Suprapubic skin (tissue), 4 donors: ENCODE results near the gene MCCC2. TPM values are rescaled to one million over a fixed set of nuclear protein-coding genes. Genes with fewer than 3 reads are reported as not detected.

Experiments used
- DNase-seq, 2 donors: peaks; one replicate each; pipeline ENCODE4 v3.0.0-alpha.2; 2019; ENCODE audit warnings: low spot score in 2 of 2
- H3K27ac ChIP-seq: fragments of 200-600 bp; sonication (generic); one replicate; pipeline ENCODE4 v1.5.1; 2019
- H3K27me3 ChIP-seq: fragments of 200-600 bp; sonication (generic); one replicate; pipeline ENCODE4 v1.5.1; 2019
- H3K36me3 ChIP-seq: fragments of 200-600 bp; sonication (generic); one replicate; pipeline ENCODE4 v1.5.1; 2019
- H3K4me1 ChIP-seq: fragments of 200-600 bp; sonication (generic); one replicate; pipeline ENCODE4 v1.5.1; 2019
- H3K4me3 ChIP-seq: fragments of 200-600 bp; sonication (generic); one replicate; pipeline ENCODE4 v1.5.1; 2019; ENCODE audit warnings: mild to moderate bottlenecking
- H3K9me3 ChIP-seq: fragments of 200-600 bp; sonication (generic); one replicate; pipeline ENCODE4 v1.5.1; 2019
- EP300 ChIP-seq: sonication (generic); formaldehyde crosslinking; IDR thresholded peaks from one replicate; pipeline ENCODE4 v1.6.1; 2017; ENCODE audit warnings: antibody characterized with exemption
- POLR2A ChIP-seq, 2 donors: fragments of 450-650 bp; IDR thresholded peaks; one replicate each; pipeline ENCODE4 v1.6.1; 2017; ENCODE audit warnings: antibody characterized with exemption in 2 of 2, mild to moderate bottlenecking in 2 of 2, moderate library complexity in 2 of 2
- POLR2AphosphoS5 ChIP-seq, 3 donors: sonication (generic); formaldehyde crosslinking; IDR thresholded peaks; one replicate each; pipeline ENCODE4 v1.6.1; 2017; ENCODE audit warnings: antibody characterized with exemption in 3 of 3
- WGBS: methylation state at CpG from one replicate; pipeline ENCODE4 v1.1.5; 2018; 5-methylcytosine and 5-hydroxymethylcytosine counted together
- total RNA-seq, 4 donors: library from RNA; depleted of rRNA; stranded (reverse); fragments of >200 nt; gene quantifications; one replicate each; pipeline ENCODE4 v1.1.0, GENCODE V29; 2016
- TF ChIP-seq, protein P1 (sequence below), 2 donors: fragments of 200-600 bp in 1 of 2; fragments of 450-650 bp in 1 of 2; sonication (generic) in 1 of 2; IDR thresholded peaks; one replicate each; pipeline ENCODE4 v1.5.1; 2016 to 2019; ENCODE audit warnings: antibody characterized with exemption in 2 of 2, mild to moderate bottlenecking in 1 of 2, moderate library complexity in 1 of 2

Gene MCCC2
- total RNA-seq, 4 donors from 2014 or later, result 21.4 to 50.0 (median 35.8) TPM

DNA sequence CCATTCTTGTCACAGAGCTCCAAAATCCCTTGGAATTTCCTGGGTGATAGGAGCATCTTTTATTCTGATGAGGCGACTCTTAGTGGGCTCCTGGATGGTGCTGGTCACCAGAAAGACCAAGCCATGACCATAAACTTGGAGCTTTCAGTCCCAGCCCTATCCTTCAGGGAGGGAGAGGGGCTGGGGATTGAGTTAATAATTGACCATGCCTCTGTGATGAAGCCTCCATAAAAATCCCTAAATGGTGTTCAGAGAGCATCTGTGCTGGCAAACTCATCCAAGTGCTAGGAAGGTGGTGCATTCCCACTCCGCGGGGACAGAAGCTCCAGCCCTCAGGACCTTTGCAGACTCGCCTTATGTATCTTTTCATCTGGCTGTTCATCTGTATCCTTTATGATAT, 28.7 kb downstream of the MCCC2 start:
- Histone ChIP-seq H3K27ac (no peak overlapping the region), H3K4me3 (no peak overlapping the region), H3K4me1 (no peaks in the 10 kb centered on the region), H3K36me3 (peaks cover 35% of the 10 kb centered on the region), H3K9me3 (no peaks in the 10 kb centered on the region), H3K27me3 (no peaks in the 10 kb centered on the region)
- TF ChIP-seq EP300 (no peak), POLR2A (IDR thresholded peaks at IDR 0.05) (no peak), POLR2AphosphoS5 (IDR thresholded peaks at IDR 0.05) (no peak)
- TF ChIP-seq, protein P1, sequence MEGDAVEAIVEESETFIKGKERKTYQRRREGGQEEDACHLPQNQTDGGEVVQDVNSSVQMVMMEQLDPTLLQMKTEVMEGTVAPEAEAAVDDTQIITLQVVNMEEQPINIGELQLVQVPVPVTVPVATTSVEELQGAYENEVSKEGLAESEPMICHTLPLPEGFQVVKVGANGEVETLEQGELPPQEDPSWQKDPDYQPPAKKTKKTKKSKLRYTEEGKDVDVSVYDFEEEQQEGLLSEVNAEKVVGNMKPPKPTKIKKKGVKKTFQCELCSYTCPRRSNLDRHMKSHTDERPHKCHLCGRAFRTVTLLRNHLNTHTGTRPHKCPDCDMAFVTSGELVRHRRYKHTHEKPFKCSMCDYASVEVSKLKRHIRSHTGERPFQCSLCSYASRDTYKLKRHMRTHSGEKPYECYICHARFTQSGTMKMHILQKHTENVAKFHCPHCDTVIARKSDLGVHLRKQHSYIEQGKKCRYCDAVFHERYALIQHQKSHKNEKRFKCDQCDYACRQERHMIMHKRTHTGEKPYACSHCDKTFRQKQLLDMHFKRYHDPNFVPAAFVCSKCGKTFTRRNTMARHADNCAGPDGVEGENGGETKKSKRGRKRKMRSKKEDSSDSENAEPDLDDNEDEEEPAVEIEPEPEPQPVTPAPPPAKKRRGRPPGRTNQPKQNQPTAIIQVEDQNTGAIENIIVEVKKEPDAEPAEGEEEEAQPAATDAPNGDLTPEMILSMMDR (IDR thresholded peaks at IDR 0.05), result no peak
- WGBS, result 97% methylated on average over 4 of the region's 4 CpGs
- DNase-seq, result no peak

DNA sequence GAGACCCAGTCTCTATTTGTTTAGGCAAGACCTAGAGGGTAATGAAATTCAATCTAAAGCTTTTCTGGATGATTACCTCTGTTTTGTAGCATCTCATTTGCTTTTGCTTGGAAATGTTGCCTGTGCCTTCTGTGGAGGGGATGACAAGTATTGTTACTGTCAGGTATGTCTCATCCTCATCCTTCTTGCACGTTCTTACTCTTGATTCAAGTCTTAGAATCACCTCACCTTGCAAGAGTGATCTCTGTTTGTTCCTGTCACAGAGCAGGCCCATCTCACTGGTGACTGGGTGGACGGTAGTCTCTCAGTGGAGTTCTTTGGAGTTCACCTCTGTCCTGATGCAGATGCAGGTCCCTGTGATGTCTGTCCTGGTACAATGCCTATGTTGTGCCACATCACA, 33.5 kb downstream of the MCCC2 start:
- H3K4me3 ChIP-seq, result no peak overlapping the region
- H3K27me3 ChIP-seq, result no peaks in the 10 kb centered on the region
- TF ChIP-seq POLR2A (IDR thresholded peaks at IDR 0.05) (no peak), POLR2AphosphoS5 (IDR thresholded peaks at IDR 0.05) (no peak), EP300 (no peak)
- TF ChIP-seq, protein P1 (IDR thresholded peaks at IDR 0.05), result no peak
- WGBS, result 97% methylated on average over 2 of the region's 2 CpGs
- H3K27ac ChIP-seq, result no peak overlapping the region
- no peak for DNase-seq
- no peaks in the 10 kb centered on the region for H3K9me3 ChIP-seq
- H3K4me1 ChIP-seq, result no peaks in the 10 kb centered on the region
- H3K36me3 ChIP-seq, result peaks cover 30% of the 10 kb centered on the region

DNA sequence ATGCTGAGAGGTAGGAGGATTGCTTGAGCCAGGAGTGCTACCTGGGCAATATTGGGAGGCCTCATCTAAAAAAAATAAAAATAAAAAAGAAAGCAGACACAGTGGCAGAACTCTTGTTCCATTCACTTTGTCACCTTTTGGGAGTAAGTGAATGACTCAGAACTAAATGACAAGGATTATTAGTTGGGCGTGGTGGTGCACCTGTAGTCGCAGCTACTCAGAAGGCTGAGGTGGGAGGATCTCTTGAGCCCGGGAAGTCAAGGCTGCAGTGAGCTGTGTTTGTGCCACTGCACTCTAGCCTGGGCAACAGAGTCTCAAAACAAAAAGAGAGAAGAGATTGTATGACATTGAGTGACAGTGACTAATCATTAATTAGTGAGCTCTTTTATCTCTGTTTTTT, 34.1 kb downstream of the MCCC2 start:
- H3K27ac ChIP-seq, result no peak overlapping the region
- H3K4me3 ChIP-seq, result no peak overlapping the region
- TF ChIP-seq EP300, result no peak
- no peaks in the 10 kb centered on the region for H3K27me3 ChIP-seq
- no peak for DNase-seq
- H3K4me1 ChIP-seq, result no peaks in the 10 kb centered on the region
- peaks cover 23% of the 10 kb centered on the region for H3K36me3 ChIP-seq
- H3K9me3 ChIP-seq, result no peaks in the 10 kb centered on the region
- 88% methylated on average over 3 of the region's 3 CpGs for WGBS

DNA sequence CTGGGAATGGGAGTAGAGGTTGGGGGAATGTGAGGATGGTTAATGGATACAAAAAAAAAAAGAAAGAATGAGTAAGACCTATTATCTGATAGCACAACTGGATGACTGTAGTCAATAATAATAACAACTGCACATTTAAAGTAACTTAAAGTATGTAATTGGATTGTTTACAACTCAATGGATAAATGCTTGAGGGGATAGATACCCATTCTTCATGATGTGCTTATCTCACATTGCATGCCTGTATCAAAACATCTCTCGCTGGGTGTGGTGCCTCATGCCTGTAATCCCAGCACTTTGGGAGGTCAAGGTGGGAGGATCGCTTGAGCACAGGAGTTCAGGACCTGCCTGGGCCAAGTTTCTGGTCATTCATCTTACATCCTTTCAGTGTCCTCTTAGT, 34.6 kb downstream of the MCCC2 start:
- H3K27me3 ChIP-seq, result no peaks in the 10 kb centered on the region
- H3K9me3 ChIP-seq, result no peaks in the 10 kb centered on the region
- no peak for DNase-seq
- H3K27ac ChIP-seq, result no peak overlapping the region
- H3K4me3 ChIP-seq, result no peak overlapping the region
- WGBS, result 91% methylated on average over 2 of the region's 2 CpGs
- TF ChIP-seq, protein P1 (IDR thresholded peaks at IDR 0.05), result no peak
- TF ChIP-seq POLR2A (IDR thresholded peaks at IDR 0.05) (no peak), POLR2AphosphoS5 (IDR thresholded peaks at IDR 0.05) (no peak)
- no peaks in the 10 kb centered on the region for H3K4me1 ChIP-seq
- peaks cover 22% of the 10 kb centered on the region for H3K36me3 ChIP-seq

DNA sequence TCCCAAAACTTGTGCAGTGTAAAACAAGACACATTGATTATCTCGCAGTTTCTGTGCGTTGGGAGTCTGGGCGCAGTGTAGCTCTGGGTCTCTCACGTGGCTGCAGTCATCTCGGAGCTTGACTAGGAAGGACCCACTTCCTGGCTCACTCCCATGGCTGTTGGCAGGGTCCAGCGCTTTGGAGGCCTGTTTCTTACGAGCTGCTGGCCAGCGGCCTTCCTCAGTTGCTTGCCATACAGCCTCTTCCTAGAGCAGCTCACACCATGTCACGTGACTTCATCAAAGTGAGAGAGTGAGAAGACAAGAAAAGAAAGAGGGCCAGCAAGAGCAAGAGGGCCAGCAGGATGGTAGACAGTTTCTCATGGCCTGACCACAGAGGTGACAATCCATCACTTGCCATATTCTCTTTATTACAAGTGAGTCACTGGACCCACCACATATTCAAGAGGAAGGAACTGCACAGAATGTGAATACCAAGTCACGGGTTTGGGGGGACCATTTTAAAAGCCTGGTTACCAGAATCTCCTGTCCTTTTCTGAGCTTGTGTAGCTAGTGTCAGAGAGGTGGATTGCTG, 36.2 kb downstream of the MCCC2 start:
- DNase-seq, result no peak
- no peak for TF ChIP-seq POLR2A (IDR thresholded peaks at IDR 0.05)
- no peak for TF ChIP-seq POLR2AphosphoS5 (IDR thresholded peaks at IDR 0.05)
- TF ChIP-seq EP300, result no peak
- TF ChIP-seq, protein P1 (IDR thresholded peaks at IDR 0.05), result no peak
- H3K27ac ChIP-seq, result no peak overlapping the region
- no peaks in the 10 kb centered on the region for H3K27me3 ChIP-seq
- no peaks in the 10 kb centered on the region for H3K9me3 ChIP-seq
- H3K36me3 ChIP-seq, result peaks cover 17% of the 10 kb centered on the region
- 95% methylated on average over 10 of the region's 10 CpGs for WGBS
- no peak overlapping the region for H3K4me3 ChIP-seq
- H3K4me1 ChIP-seq, result no peaks in the 10 kb centered on the region

DNA sequence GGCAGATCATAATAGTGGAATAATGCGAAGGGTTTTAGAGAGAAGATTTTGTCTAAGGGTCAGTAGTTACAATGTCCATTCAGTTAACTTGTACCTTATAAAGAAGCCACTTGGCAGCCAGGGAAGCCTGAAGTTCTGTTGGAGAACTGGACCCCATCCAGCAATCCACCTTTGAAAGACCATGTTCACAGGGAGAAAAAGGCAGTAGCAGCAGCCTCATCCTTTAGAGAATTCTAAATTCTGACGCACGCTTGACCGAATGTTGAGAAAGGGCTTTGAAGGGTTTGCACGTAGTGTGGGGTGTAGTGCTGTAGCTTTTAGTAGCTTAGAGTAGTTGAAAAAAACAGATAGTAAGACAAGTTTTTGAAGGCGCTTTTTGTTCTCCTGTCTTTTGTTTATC, 42.8 kb downstream of the MCCC2 start:
- peaks cover 25% of the 10 kb centered on the region for H3K36me3 ChIP-seq
- no peaks in the 10 kb centered on the region for H3K4me1 ChIP-seq
- no peak overlapping the region for H3K4me3 ChIP-seq
- 95% methylated on average over 6 of the region's 6 CpGs for WGBS
- no peaks in the 10 kb centered on the region for H3K9me3 ChIP-seq
- no peak for DNase-seq
- no peak overlapping the region for H3K27ac ChIP-seq
- H3K27me3 ChIP-seq, result no peaks in the 10 kb centered on the region
- no peak for TF ChIP-seq EP300
- no peak for TF ChIP-seq POLR2A (IDR thresholded peaks at IDR 0.05)
- TF ChIP-seq, protein P1 (IDR thresholded peaks at IDR 0.05), result no peak
- TF ChIP-seq POLR2AphosphoS5 (IDR thresholded peaks at IDR 0.05), result no peak
